Liver (tissue), 9 donors: ENCODE results near the gene TAS2R38. TPM values are rescaled to one million over a fixed set of nuclear protein-coding genes. Genes with fewer than 3 reads are reported as not detected.

ENCODE experiments used
- DNase-seq: peaks from one replicate; pipeline ENCODE4 v3.0.0-alpha.2; 2017; ENCODE audit warnings: low spot score
- H3K27ac ChIP-seq, 2 donors: one replicate each; pipeline ENCODE4 v1.7.0; 2013; ENCODE audit warnings: inconsistent platforms in 2 of 2, low read length in 2 of 2, control low read depth in 1 of 2, low read depth in 1 of 2, mild to moderate bottlenecking in 1 of 2
- H3K27me3 ChIP-seq, 4 donors: one replicate each; pipeline versions ENCODE4 v1.6.1 to v1.7.0; 2013; ENCODE audit warnings: low read length in 3 of 4, inconsistent platforms in 1 of 4, mild to moderate bottlenecking in 1 of 4, moderate library complexity in 1 of 4; ENCODE audit not compliant: control insufficient read depth in 4 of 4, insufficient read depth in 4 of 4
- H3K36me3 ChIP-seq, 4 donors: one replicate each; pipeline versions ENCODE4 v1.6.1 to v1.7.0; 2013; ENCODE audit warnings: low read length in 3 of 4, mild to moderate bottlenecking in 3 of 4, low read depth in 1 of 4, moderate library complexity in 1 of 4; ENCODE audit not compliant: control insufficient read depth in 4 of 4, insufficient read depth in 3 of 4
- H3K4me1 ChIP-seq, 4 donors: one replicate each; pipeline versions ENCODE4 v1.6.1 to v1.7.0; 2013; ENCODE audit warnings: low read length in 3 of 4, mild to moderate bottlenecking in 3 of 4, moderate library complexity in 1 of 4; ENCODE audit not compliant: control insufficient read depth in 4 of 4, insufficient read depth in 4 of 4
- H3K4me3 ChIP-seq, 3 donors: one replicate each; pipeline versions ENCODE4 v1.6.1 to v1.7.0; 2013; ENCODE audit warnings: low read length in 3 of 3, control low read depth in 1 of 3, low read depth in 1 of 3, mild to moderate bottlenecking in 1 of 3
- H3K9ac ChIP-seq, 2 donors: one replicate each; pipeline ENCODE4 v1.7.0; 2013; ENCODE audit warnings: low read length in 2 of 2, mild to moderate bottlenecking in 2 of 2, moderate library complexity in 2 of 2, control low read depth in 1 of 2, low read depth in 1 of 2
- H3K9me3 ChIP-seq, 4 donors: one replicate each; pipeline versions ENCODE4 v1.6.1 to v1.7.0; 2013; ENCODE audit warnings: low read length in 3 of 4; ENCODE audit not compliant: control insufficient read depth in 4 of 4
- ATF3 ChIP-seq: IDR thresholded peaks from 2 replicates; pipeline ENCODE4 v1.6.1; 2016; ENCODE audit warnings: antibody characterized with exemption
- CTCF ChIP-seq: fragments of 150-350 bp; IDR thresholded peaks from 2 replicates; pipeline ENCODE4 v1.5.1; 2017; ENCODE audit warnings: improper control_type of control experiment, low read depth, low read length; ENCODE audit not compliant: missing input control
- EGR1 ChIP-seq, 2 donors: IDR thresholded peaks; 2 replicates each; pipeline ENCODE4 v1.6.1; 2016 to 2018; ENCODE audit warnings: antibody characterized with exemption in 2 of 2, low read depth in 2 of 2
- FOXA1 ChIP-seq: IDR thresholded peaks from 2 replicates; pipeline ENCODE4 v1.6.1; 2016; ENCODE audit warnings: antibody characterized with exemption
- FOXA2 ChIP-seq: IDR thresholded peaks from 2 replicates; pipeline ENCODE4 v1.6.1; 2016; ENCODE audit warnings: antibody characterized with exemption
- GABPA ChIP-seq, 2 donors: IDR thresholded peaks in 1 of 2; conservative IDR thresholded peaks in 1 of 2; 2 replicates each; pipeline ENCODE4 v1.6.1; 2016; ENCODE audit warnings: antibody characterized with exemption in 2 of 2, mild to moderate bottlenecking in 1 of 2, moderate library complexity in 1 of 2
- HNF4A ChIP-seq, 2 donors: conservative IDR thresholded peaks; 2 replicates each; pipeline ENCODE4 v1.6.1; 2016; ENCODE audit warnings: antibody characterized with exemption in 2 of 2, mild to moderate bottlenecking in 2 of 2
- HNF4G ChIP-seq: IDR thresholded peaks from 2 replicates; pipeline ENCODE4 v1.6.1; 2016; ENCODE audit warnings: antibody characterized with exemption
- JUND ChIP-seq, 2 donors: IDR thresholded peaks; 2 replicates each; pipeline ENCODE4 v1.6.1; 2016; ENCODE audit warnings: antibody characterized with exemption in 2 of 2
- MAX ChIP-seq: IDR thresholded peaks from 2 replicates; pipeline ENCODE4 v1.6.1; 2016; ENCODE audit warnings: antibody characterized with exemption
- NR2F2 ChIP-seq: IDR thresholded peaks from 2 replicates; pipeline ENCODE4 v1.6.1; 2016; ENCODE audit warnings: antibody characterized with exemption
- RAD21 ChIP-seq, 2 donors: IDR thresholded peaks; 2 replicates each; pipeline ENCODE4 v1.6.1; 2016; ENCODE audit warnings: antibody characterized with exemption in 2 of 2, mild to moderate bottlenecking in 2 of 2
- REST ChIP-seq: IDR thresholded peaks from 2 replicates; pipeline ENCODE4 v1.6.1; 2016; ENCODE audit warnings: antibody characterized with exemption, mild to moderate bottlenecking
- RXRA ChIP-seq, 2 donors: IDR thresholded peaks; 2 replicates each; pipeline ENCODE4 v1.6.1; 2017 to 2018; ENCODE audit warnings: antibody characterized with exemption in 2 of 2, mild to moderate bottlenecking in 1 of 2
- SP1 ChIP-seq: IDR thresholded peaks from 2 replicates; pipeline ENCODE4 v1.6.1; 2018; ENCODE audit warnings: antibody characterized with exemption, mild to moderate bottlenecking
- TAF1 ChIP-seq: conservative IDR thresholded peaks from 2 replicates; pipeline ENCODE4 v1.6.1; 2016; ENCODE audit warnings: antibody characterized with exemption, mild to moderate bottlenecking
- YY1 ChIP-seq: IDR thresholded peaks from 2 replicates; pipeline ENCODE4 v1.6.1; 2016; ENCODE audit warnings: antibody characterized with exemption, mild to moderate bottlenecking
- ZBTB33 ChIP-seq: IDR thresholded peaks from 2 replicates; pipeline ENCODE4 v1.6.1; 2016; ENCODE audit warnings: antibody characterized with exemption
- WGBS: extraction: QIAGEN DNeasy Blood & Tissue Kit; methylation state at CpG from one replicate; pipeline ENCODE4 v1.1.7; 2013; 5-methylcytosine and 5-hydroxymethylcytosine counted together
- polyA plus RNA-seq, 2 donors: library from polyadenylated mRNA; stranded (reverse) in 1 of 2; unstranded in 1 of 2; fragments of 200-250 nt in 1 of 2; fragments of >200 nt in 1 of 2; fragmentation: Nextera tagmentation in 1 of 2; extraction: Ambion mirVana in 1 of 2; gene quantifications; one replicate each; pipeline versions ENCODE4 v1.2.1 to v1.2.3, GENCODE V29; 2013 to 2015
- total RNA-seq, 2 donors: library from RNA; depleted of rRNA; stranded (reverse); fragments of >200 nt; gene quantifications; one replicate each; pipeline ENCODE4 v1.2.3, GENCODE V29; 2014
- donor health status: healthy.
- donor health status: healthy.
- donor health status: healthy.
- donor health status: healthy.
- donor health status: healthy.

The TAS2R38 gene
- total and polyA plus RNA-seq, 4 donors: not detected

GRCh38 chr7:141974831-141975230 lies 1.3 kb upstream of the TAS2R38 start:
- WGBS: 58% methylated on average over 2 of the region's 2 CpGs
- no peak for DNase-seq
- no peaks in the 10 kb centered on the region for H3K9me3 ChIP-seq
- H3K27me3 ChIP-seq: peaks cover 0 to 4% (median 0%) of the 10 kb centered on the region in 4 donors
- no peak overlapping the region for H3K27ac ChIP-seq
- no peak for TF ChIP-seq MAX
- TF ChIP-seq FOXA1: no peak
- TF ChIP-seq RAD21 (IDR thresholded peaks at IDR 0.05): peak; percentile 78 to 80
- TF ChIP-seq CTCF: peak; percentile 51
- no peak for TF ChIP-seq NR2F2
- no peak for TF ChIP-seq JUND (IDR thresholded peaks at IDR 0.05)
- TF ChIP-seq ATF3: no peak
- TF ChIP-seq GABPA (IDR thresholded peaks at IDR 0.05 in 1 of 2, conservative IDR thresholded peaks at IDR 0.05 in 1 of 2): no peak
- H3K4me3 ChIP-seq: no peak overlapping the region
- peaks cover 0 to 6% (median 4%) of the 10 kb centered on the region in 4 donors for H3K4me1 ChIP-seq
- no peaks in the 10 kb centered on the region for H3K36me3 ChIP-seq
- H3K9ac ChIP-seq: no peak overlapping the region

GRCh38 chr7:141960687-141961422 lies 12.7 kb downstream of the TAS2R38 start:
- 78% methylated on average over 3 of the region's 3 CpGs for WGBS
- Histone ChIP-seq H3K4me3 (no peak overlapping the region), H3K4me1 (no peaks in the 10 kb centered on the region), H3K27ac (no peak overlapping the region), H3K27me3 (no peaks in the 10 kb centered on the region), H3K9me3 (no peaks in the 10 kb centered on the region), H3K36me3 (no peaks in the 10 kb centered on the region), H3K9ac (no peak overlapping the region)
- no peak for DNase-seq
- TF ChIP-seq CTCF (no peak), SP1 (no peak), HNF4G (no peak), FOXA2 (no peak), HNF4A (conservative IDR thresholded peaks at IDR 0.05) (no peak), RXRA (IDR thresholded peaks at IDR 0.05) (no peak), MAX (no peak), EGR1 (IDR thresholded peaks at IDR 0.05; ENCODE audit: low read depth in 2 of 2) (no peak), YY1 (no peak), RAD21 (IDR thresholded peaks at IDR 0.05) (no peak), GABPA (IDR thresholded peaks at IDR 0.05 in 1 of 2, conservative IDR thresholded peaks at IDR 0.05 in 1 of 2) (no peak), ATF3 (no peak), FOXA1 (no peak), ZBTB33 (no peak), TAF1 (no peak), REST (no peak), NR2F2 (no peak), JUND (IDR thresholded peaks at IDR 0.05) (no peak)
